NB4 (cell line): Measurements from ENCODE around the gene RAD51B.

Experiments used
- CTCF ChIP-seq: IDR thresholded peaks from one replicate; pipeline ENCODE4 v1.5.1; 2012; ENCODE audit warnings: low read depth, low read length
- MAX ChIP-seq: IDR thresholded peaks from 2 replicates; pipeline ENCODE4 v1.6.1; 2011; ENCODE audit warnings: low read depth, low read length
- POLR2A ChIP-seq: IDR thresholded peaks from 2 replicates; pipeline ENCODE4 v1.6.1; 2011; ENCODE audit warnings: mild to moderate bottlenecking; ENCODE audit not compliant: insufficient read length; ENCODE audit errors: extremely low read depth

GRCh38 chr14:68239988-68240771 is 420.6 kb downstream of the RAD51B start:
- no peak for TF ChIP-seq CTCF
- no peak for TF ChIP-seq POLR2A
- no peak for TF ChIP-seq MAX
